Cardiac fibroblast (primary cell): ENCODE measurements around the gene SERP1.
A peak's percentile ranks its signal among the peaks of the same experiment; 100 is the strongest.

Experiments used
- DNase-seq, 2 donors: peaks; one replicate each; pipeline versions ENCODE4 v3.0.0 to v3.0.0-alpha.2; 2010; ENCODE audit warnings: low read depth in 2 of 2
- H3K4me3 ChIP-seq, 2 donors: replicated peaks in 1 of 2; 1 replicate in 1 of 2; 2 replicates in 1 of 2; pipeline ENCODE4 v1.5.1; 2011; ENCODE audit warnings: low read depth in 2 of 2, low read length in 2 of 2, mild to moderate bottlenecking in 2 of 2, moderate library complexity in 1 of 2
- CTCF ChIP-seq: IDR thresholded peaks from one replicate; pipeline ENCODE4 v1.5.1; 2011; ENCODE audit warnings: low read depth, mild to moderate bottlenecking, low read length, inconsistent platforms

Gene SERP1

GRCh38 chr3:150495563-150496168 is 50.6 kb downstream of the SERP1 start:
- peak; percentile 69 to 75 for DNase-seq
- H3K4me3 ChIP-seq, result no peak overlapping the region
- peak; percentile 60 for TF ChIP-seq CTCF

DNA sequence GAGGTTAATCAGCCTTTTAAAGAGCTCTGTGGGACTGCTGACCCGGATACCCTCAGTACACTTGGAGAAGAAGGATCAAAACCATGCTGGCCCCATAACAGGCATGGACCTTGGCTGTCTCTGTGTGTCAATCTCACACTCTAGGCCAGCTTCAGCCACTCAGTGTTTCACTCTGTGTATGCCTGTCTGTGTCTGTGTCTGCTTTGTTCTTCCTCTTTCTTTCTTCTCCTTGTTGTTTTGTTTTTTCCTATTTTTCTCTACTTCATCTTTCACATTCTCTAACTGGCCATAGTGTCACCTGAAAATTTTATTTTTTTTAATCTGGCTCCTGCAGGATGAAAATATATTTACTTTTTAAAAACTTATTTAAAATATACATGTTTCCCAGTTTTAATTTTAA is 51.1 kb downstream of the SERP1 start:
- TF ChIP-seq CTCF, result no peak
- H3K4me3 ChIP-seq, result no peak overlapping the region
- DNase-seq, result no peak

DNA sequence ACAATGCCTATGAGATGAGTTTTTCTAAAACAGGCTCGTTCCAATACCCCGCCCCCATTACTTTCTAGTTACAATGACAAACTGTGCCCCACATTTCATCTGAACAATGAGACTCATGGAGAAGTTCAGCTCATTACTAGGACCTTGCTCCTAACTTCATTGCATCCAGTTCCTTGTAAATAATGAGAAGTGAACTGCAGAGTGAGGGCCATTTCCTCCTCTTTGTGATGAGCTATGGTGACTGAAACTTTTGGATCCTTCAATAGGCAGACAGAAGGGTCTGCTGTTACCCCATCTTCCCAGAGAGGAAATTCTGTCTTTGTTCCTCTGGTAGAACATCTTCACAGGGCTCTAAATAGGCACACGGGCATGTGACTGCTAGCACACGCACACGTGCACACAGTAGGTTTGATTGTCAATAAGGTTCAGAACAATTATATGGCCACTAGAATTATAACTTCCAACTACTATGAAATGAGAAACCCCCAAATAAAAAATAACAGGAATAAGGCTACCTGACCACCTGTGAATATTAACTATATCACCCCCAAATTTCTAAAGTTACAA is 51.8 kb downstream of the SERP1 start:
- H3K4me3 ChIP-seq, result no peak overlapping the region
- no peak for DNase-seq

More for the DNA sequence above, 51.8 kb downstream of the SERP1 start:
- no peak for TF ChIP-seq CTCF
